Amniotic stem cell (primary cell): ENCODE results near the gene TGFB1I1.
A peak's percentile ranks its signal among the peaks of the same experiment; 100 is the strongest.
"Not testable (repeated sequence)": the region's sequence is repeated elsewhere in the genome, so short reads cannot be mapped to it uniquely, and the experiment has no call there.

Experiments used
- DNase-seq: peaks from one replicate; lab custom pipeline; 2025; lab: John Stamatoyannopoulos, UW

The TGFB1I1 gene

DNA sequence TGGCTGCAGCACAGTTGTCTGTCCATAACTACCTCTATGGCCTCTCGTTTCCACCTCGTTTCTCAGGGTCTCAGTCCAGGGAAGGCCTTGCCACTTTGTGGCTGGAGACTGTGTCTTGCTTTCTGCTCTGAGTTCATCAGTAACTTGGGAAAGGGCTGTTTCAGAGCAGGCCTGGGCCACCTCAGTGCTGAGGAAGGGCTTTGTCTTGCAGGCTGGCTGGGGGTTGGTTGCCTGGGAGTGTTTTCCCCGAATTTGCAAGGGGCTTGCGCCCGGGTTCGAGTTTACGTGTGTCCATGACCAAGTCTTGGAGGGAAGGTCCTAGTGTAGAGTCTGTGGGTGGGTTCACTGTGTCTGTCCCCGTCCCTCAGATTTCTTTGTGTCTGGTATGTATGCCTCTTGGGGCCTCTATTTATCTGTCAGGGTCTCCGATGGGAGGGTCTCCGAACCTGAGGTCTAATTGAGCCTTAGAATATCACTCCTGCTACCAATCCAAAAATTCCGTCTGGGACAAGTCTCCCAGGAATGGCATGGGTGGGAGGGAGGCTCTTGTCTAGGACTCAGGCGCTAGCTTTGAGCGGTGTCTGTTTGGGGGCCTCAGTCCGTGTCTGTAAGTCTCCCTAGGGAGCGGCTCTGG is 594 bp upstream of the TGFB1I1 start:
- no peak for DNase-seq

DNA sequence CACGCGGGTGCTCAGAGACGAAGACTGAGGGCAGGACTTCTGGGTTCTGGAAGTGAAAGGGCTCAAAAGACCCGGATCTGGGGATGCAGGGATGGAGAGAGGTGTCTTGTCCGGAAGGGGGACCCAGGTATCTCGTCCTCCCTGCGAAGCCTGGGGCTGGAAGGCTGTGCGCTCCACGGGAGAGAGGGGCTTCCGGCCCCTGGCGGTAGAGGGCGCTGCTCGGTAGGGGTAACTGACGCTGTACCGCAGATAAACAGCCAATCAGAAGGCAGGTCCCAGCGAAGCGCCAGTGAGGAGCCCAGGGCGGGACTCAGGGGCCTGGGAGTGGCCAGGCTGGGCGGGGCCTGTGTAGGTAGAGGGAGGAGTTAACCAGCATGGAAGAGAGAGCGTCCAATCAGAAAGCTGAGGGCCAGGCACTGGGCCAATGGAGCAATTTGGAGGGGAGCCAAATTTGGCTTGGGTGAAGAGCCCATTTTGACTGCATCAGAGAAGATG is 804 bp downstream of the TGFB1I1 start:
- DNase-seq = peak; percentile 52

DNA sequence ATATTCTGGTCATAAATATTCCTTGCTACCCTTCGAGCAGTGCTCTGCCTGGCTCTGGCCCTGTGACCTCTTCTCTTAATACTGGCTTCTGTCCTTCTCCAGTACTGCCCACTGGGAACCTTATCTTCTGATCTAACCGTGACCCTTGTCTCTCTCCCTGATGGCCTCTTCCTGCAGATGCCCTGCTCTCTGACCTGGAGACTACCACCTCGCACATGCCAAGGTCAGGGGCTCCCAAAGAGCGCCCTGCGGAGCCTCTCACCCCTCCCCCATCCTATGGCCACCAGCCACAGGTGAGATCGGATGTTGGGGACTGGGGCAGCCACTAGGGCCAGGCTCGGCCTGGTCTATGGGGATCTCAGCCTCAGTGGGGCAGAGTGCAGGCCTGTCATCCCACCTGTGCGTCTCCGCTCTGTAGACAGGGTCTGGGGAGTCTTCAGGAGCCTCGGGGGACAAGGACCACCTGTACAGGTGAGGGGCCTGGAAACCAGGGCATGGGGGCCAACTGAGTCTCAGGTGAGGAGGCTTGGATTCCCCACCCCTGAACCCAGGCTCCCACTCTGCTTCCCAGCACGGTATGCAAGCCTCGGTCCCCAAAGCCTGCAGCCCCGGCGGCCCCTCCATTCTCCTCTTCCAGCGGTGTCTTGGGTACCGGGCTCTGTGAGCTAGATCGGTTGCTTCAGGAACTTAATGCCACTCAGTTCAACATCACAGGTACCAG is 1.5 kb downstream of the TGFB1I1 start:
- no peak for DNase-seq

- no peak for DNase-seq
Observed at GRCh38 chr16:31474173-31474714, 2.3 kb downstream of the TGFB1I1 start.

GRCh38 chr16:31474773-31475738 is 3.1 kb downstream of the TGFB1I1 start:
- no peak for DNase-seq

DNA sequence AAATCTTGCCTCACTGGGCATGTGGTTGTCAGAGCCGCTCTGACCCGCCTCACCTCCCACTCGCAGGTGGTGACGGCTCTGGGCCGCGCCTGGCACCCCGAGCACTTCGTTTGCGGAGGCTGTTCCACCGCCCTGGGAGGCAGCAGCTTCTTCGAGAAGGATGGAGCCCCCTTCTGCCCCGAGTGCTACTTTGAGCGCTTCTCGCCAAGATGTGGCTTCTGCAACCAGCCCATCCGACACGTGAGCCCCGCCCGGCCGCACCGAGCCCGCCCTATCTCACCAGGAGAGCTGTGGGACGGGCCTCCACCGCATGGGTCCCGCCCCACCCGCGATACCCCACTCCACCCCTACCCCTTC is 4.0 kb downstream of the TGFB1I1 start:
- DNase-seq = no peak

GRCh38 chr16:31476303-31477219 is 4.6 kb downstream of the TGFB1I1 start:
- DNase-seq = no peak

DNA sequence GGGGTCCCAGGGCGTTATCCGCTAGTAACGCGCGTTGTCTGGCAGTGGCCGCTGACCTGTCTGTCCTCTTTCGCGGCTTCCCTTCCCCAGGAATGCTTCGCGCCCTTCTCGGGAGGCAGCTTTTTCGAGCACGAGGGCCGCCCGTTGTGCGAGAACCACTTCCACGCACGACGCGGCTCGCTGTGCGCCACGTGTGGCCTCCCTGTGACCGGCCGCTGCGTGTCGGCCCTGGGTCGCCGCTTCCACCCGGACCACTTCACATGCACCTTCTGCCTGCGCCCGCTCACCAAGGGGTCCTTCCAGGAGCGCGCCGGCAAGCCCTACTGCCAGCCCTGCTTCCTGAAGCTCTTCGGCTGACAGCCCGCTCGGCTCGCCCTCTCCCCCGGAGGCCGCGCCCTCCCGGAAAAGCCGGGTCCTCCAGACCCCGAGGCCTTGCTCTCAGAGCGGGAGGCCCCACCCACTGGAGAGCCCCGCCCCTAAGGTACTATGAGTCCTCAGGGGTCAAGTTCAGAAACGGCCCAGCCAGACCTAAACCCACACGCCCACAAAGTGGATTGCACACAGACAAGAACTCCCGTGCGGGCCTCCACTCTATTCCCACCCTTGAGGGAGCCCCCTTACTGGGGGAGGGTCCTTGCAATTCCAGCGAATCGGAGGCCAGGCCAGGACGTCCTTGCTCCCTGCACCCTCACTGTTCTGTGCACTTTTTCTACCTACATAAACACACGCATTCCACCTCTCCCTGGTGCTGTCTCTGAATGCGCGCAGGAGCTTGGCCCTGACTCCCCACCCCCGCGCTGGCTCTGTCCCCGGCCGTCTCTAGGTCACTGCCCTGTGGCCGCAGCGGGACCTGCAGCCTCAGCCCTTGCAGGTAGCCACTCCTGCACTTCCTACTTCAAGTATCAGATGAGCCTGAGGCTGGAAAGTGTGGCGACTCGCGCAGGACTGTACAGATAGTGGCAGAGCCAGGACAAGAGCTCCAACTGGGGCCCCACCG is 5.6 kb downstream of the TGFB1I1 start:
- no peak for DNase-seq

GRCh38 chr16:31478956-31479355 is 7.0 kb downstream of the TGFB1I1 start:
- DNase-seq = no peak

DNA sequence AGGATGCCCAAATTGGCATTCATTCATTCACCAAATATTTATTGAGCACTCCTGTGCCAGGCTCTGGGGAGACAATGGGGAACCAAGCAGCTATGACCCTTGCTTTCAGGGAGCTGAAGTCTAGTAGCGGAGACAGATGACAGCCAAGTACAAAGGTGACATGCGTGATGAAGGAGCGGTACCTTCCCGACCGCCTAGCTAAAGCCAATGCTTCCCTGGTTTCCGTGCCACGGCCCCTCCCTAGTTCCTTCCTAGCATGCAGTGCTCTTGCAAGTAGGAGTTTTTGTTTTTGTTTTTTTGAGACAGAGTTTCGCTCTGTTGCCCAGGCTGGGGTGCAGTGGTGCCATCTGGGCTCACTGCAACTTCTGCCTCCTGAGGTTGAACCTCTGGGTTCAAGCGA is 7.8 kb downstream of the TGFB1I1 start:
- DNase-seq = no peak

- no peak for DNase-seq
Observed at GRCh38 chr16:31480851-31481536, 9.0 kb downstream of the TGFB1I1 start.

DNA sequence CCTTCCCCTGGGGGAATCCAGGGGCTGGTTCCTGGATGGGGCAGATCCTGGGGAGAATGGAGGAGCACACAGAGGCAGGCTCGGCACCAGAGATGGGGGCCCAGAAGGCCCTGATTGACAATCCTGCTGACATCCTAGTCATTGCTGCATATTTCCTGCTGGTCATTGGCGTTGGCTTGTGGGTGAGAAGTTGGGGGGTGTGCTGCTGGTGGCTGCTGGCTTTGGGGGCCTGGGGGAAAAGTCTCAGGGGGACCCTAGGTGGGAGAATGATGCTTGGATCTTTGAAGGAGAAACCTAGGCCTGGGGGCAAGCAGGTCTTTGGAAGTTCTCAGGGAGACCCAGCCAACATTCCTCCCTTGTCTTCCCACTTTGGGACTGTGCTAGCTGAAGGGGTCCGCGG is 11.1 kb downstream of the TGFB1I1 start, which contains the start of gene SLC5A2:
Gene SLC5A2 (plus strand): TSS at position 43 of the 400 bp plus-strand sequence. CDS start 14 bp downstream, at position 57.
- DNase-seq = no peak

GRCh38 chr16:31484048-31484447 is 12.1 kb downstream of the TGFB1I1 start:
- not testable (repeated sequence) for DNase-seq

DNA sequence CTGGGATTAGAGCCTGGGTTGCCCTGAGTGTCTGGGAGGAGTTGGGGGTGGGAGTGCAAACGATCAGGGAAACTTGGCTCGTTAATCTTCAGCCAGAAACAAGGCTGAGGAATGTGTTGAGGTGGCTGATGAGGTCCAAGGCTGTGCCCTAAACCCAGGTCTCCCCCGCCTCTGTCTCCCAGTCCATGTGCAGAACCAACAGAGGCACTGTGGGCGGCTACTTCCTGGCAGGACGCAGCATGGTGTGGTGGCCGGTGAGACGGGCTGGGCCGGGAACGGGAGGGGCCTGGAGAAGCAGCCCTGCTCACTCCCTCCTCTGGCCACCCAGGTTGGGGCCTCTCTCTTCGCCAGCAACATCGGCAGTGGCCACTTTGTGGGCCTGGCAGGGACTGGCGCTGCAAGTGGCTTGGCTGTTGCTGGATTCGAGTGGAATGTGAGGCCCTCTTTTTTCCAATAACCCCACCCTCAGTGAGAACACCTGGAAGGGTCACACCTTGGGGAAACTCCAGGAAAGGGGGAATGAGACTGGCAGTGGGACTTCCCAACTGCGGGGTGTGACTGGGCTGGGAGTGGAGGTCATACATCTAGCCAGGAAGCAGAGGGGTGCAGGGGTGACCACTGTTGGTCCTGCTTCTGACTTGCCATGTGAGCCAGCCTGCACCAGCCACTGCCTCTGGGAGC is 12.7 kb downstream of the TGFB1I1 start:
- DNase-seq = no peak

- DNase-seq = no peak
Observed at GRCh38 chr16:31485571-31485970, 13.6 kb downstream of the TGFB1I1 start.

- DNase-seq = no peak
Observed at GRCh38 chr16:31486045-31486444, 14.1 kb downstream of the TGFB1I1 start.

DNA sequence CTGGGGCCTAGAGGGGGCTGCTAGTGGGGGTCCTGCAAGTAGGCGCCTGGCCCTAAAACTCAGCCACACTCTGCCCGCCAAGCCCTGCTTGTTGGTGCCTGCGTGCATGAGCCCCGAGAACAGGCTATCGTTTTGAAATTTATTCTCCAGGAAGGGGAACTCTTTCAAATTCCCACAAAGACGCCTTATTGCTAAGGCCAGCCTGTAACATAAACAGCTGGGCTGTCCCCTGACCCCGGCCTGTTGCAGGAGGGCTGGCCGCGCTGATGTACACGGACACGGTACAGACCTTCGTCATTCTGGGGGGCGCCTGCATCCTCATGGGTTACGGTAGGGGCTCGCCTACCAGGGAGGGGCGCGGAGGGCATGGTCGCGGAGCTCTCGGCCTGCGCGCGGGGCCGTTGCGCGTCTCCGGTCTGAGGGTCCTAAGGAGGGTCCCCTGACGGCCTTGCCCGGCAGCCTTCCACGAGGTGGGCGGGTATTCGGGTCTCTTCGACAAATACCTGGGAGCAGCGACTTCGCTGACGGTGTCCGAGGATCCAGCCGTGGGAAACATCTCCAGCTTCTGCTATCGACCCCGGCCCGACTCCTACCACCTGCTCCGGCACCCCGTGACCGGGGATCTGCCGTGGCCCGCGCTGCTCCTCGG is 15.2 kb downstream of the TGFB1I1 start:
- no peak for DNase-seq
